Measurements from ENCODE around the gene APOC3. TPM values are rescaled to one million over a fixed set of nuclear protein-coding genes. Genes with fewer than 3 reads are reported as not detected.

The APOC3 gene
- total RNA-seq, 1 donor from 2014 or later, result 0.46 TPM

Other genes starting within 250 kb of the APOC3 start
- gene BUD13, start 56.9 kb upstream of the APOC3 start, total RNA-seq, result 7.0 TPM
- 15.9 TPM for gene ZPR1, start 41.9 kb upstream of the APOC3 start, total RNA-seq
- not detected for gene APOA5, start 38.0 kb upstream of the APOC3 start, total RNA-seq
- not detected for gene APOA4, start 6.6 kb upstream of the APOC3 start, total RNA-seq
- gene APOA1, start 7.7 kb downstream of the APOC3 start, total RNA-seq, result 8.4 TPM

Data from Right ventricle myocardium superior (tissue), 1 donor.